NCI-H69 (cell line): ENCODE results near the gene PRDM16.

Experiments used
- DNase-seq: peaks from one replicate; lab custom pipeline; 2025; lab: John Stamatoyannopoulos, UW

The PRDM16 gene

DNA sequence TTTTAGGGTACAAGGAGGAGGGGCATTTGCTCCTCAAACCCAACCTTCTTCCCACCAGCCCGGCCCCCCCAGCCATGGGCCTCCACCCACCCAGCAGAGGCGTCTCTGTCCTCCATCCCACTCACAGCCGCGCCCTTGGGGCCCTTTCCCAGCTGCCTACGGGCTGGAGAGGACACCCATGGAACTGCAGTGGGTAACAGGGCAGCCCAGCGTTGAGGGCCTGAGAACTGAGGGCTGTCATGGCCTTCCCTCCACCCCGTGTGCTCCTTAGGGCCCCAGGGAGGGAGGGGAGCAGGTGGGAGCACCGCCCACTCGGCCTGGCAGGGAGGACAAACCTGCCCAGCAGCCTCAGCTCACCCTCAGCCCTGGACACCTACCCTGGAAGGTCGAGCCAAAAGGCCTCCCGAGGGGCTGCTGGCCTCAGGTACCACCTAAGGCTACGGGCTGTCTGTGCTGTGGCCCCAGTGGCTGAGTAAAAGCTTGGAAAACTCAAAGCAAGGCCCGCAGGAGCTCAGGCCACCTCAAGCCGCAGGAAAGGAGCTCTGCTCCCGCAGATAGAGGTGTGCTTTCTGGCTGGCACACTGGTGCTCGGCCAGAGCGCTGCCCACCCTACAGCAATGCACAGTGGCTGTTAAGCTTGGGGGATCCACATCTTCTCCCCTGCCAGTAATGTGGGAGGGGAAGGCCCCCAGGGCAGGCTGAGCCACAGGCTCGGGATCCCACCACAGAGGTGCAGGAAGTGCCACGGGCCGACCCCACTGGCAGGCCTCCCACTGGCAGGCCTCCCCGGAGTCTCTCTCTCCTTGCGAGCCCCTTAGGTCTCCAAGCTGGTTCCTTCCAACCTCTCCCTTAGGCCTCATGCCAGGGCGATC, 383.2 kb downstream of the PRDM16 start:
- no peak for DNase-seq

DNA sequence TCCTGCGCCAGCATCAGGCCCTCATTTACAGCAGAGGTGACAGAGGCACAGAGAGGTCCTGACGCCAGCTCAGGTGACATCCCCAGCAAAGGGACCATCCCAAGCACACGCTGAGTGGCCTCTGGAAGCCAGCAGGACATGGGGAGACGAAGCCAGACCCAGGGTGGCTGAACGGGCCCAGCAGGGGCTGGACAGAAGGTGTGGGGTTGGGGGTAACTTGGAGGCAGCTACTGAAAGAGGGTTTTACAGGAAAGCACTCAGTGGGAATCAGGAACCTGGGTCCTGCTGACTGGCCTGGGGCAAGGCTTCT, 383.8 kb downstream of the PRDM16 start:
- DNase-seq, result no peak

DNA sequence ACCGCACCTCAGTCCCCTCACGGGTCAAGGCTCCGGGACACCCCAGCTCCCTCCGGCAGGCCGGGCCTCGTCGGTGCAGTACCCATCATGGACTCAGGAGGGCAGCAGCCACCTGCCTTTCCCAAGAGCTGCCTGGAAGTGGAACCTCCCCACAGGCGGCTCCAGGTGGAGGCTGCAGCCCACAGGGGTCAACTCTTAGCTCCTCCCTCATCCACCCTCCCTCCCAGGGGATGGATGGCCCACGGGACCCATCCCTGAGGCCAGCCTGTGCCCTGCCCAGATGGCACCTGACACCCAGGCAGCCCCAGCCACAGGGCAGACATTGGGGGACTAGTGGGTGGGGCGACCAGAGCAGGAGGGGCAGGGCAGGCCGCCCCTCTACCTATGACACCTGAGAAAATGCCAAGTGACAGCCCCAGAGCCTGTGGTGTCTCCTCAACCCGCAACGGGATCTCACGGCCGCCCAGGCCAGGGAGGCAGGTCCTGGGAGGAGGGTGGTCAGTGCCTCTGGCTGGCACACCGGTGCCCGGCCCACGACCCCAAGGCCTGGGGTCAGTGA, 384.3 kb downstream of the PRDM16 start:
- peak; percentile 73 for DNase-seq

DNA sequence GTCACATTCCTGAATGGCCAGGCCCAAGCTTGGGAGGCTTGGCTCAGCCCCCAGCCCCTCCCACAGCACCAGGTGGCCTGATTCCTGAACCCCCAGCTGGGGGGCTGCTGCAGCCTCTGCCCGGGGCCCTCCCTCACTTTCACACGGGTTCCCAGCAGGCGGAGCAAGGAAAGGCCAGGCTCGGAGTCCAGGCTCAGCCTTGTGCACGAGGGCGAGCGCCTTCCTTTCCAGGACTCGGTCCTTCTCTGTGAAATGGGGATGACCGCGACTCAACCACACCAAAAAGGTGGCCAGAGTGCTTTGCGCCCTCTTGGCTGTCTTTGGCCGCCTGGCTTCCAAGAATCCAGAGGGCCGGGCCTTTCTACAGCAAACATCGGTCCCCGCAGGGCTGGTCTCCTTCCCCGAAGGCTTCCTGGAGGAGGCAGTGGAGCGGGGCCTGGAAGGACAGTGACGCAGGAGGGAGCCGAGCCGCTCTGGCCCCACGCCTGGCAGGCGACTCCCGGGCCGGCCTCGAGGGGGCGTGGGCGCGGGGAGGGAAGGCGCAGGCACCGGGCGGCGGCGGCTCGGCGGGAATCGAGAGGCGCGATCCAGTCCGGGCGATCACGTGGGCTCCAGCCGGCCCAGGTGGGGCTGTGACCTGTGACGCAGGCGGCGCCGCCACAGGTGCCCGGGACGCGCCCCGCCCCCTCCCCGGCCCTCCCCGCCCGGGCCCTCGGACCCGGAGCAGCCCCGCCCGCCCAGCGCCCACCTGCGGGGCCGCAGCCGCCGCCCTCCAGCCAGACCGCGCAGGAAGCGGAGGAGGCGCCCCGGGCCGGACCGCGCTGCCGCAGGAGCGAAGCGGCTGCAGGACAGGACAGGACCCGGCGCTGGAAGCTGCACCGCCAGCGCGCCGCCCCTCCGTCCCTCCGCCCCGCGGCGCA, 385.1 kb downstream of the PRDM16 start, which contains the start of gene ARHGEF16:
TSS of gene ARHGEF16 (plus strand) at position 775 of the 920 bp plus-strand sequence. CDS start 8,420 bp downstream, outside the sequence.
- peak; percentile 90 for DNase-seq

DNA sequence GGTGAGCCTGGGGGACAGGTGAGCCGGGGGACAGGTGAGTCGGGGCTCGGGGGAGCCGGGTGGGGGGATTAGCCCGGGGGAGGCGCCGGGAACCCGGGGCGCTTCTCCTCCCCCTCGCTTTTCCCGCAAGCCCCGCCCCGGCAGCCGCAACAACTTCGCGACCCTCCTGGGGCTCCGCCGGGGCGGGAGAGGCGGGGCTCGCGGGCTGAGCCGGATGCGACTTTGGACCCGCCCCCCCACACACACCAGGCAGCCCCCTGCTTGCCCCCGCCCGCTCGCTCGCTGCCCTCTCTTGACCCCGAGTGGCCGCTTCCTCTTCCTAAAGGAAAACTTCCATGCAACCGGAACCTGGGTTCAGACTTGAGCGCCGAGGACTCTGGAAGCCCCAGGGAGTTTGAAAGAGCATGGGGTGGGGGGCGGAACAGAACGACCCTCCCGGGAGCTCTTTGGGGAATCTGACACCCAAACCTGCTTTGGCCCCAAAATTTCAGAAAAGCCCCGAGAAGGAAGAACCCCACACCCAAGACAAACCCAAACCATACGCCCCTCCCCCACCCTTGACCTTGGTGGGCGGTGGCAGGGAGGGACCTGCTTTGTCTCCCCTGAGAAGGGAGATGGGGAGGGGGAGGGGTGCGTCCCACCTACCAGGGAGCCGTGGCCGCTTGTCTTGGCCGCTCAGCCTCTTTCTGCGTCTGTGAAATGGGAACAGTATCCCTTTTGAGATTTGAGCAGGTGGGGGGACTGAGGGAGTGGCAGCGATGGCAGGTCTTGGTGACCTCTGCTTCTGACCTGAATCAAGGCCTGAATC, 386.0 kb downstream of the PRDM16 start:
- DNase-seq, result peak; percentile 69

DNA sequence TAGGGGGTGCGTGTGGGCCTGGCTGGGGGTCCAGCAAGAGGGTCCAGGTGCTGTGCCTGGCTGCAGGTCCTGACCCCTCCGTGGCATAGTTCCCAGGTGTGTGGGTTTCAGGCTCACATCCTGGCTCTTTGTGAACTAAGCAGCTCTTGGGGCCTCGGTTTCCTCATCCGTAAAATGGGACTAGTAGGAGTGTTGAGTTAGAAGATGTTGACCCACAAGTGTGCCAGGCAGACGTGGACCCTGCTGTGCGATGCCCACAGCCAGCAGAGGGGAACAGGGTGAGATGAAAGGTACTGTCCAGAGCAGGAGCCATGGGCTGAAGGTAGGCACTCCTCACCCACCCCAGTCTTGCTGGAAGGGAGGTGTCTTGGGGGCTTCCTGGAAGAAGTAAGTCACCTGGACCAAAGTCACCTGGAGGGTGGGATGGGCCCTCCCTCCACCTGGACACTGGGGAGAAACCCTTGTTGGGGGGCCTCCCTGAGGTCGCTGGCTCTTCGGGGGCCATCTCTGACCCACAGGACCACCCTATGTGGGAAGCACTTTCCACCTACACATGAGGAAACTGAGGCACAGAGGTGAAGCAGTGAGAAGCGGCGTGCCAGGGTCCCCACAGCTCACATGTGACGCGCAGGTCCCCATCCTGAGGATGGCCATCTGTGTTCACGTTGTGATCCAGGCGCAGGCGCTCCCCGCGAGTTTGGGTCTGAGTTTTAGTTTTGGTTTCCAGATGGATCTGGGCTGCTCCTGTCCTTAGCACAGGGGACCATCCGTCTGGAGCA, 386.9 kb downstream of the PRDM16 start:
- DNase-seq, result no peak

DNA sequence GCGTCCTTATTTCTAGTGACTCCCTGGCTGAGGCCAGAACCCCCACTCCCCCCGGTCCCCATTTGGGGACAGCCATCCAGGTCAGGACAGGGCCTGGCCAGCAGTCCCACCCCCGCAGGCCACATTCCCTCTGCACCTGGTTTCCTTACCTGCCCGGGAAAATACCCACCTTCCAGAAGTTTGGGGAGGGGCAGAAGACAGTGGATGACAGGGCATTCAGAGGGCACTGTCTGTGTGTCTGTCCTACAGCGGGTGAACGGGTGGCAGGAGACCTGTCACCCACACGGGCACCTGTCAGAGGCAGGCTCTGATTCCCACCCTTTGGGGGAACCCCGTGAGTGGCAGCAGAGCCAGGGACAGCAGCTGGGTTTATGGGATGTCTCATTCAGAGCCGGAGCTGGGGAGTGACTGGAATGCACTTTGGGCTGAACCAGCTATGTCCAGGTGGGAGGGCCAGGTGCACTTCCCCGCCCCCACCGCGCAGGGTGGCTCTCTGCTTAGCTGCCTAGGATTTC, 387.5 kb downstream of the PRDM16 start:
- DNase-seq, result no peak

DNA sequence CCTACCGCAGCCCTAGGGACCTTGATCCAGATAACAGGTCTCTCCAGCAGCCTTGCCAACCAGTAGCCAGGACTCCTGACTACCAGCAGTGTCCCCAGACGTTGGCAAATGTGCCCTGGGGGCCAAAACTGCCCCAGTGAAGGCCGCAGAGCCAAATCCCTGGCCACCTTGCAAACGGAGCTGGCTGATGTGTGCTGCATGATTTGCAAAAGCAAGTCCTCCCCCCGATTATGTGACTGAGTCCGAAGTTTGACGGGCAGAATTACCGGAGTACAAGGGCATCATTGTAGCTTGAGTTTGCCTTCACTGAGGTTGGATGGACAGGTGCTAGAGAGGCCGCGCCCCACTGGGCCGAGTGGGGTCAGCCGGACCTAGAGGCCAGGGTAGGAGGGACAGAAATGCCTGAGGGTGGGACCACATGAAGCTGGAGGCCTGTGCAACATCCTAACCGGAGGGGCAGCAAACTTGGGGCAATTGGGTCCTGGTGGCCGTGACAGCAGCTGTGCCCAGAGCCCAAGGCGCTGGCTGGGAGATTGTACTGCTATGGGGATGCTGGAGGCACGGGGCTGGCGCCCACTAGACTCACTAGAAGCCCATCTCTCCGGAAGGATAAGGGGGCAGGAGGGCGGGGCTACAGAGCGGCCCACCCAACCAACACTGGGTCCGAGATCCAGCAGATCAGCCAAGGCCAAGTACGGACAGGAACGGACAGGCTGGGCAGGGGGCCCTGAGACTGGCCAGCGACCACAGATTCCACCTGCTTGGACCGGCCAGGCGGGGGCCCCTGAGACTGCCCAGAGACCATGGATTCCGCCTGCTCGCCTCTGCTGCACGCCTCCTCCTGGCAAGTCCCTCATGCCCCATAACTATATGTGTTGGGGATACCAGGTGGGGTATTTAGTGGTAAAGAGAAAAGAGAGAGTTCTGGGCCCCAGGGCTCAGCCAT, 388.2 kb downstream of the PRDM16 start:
- no peak for DNase-seq

DNA sequence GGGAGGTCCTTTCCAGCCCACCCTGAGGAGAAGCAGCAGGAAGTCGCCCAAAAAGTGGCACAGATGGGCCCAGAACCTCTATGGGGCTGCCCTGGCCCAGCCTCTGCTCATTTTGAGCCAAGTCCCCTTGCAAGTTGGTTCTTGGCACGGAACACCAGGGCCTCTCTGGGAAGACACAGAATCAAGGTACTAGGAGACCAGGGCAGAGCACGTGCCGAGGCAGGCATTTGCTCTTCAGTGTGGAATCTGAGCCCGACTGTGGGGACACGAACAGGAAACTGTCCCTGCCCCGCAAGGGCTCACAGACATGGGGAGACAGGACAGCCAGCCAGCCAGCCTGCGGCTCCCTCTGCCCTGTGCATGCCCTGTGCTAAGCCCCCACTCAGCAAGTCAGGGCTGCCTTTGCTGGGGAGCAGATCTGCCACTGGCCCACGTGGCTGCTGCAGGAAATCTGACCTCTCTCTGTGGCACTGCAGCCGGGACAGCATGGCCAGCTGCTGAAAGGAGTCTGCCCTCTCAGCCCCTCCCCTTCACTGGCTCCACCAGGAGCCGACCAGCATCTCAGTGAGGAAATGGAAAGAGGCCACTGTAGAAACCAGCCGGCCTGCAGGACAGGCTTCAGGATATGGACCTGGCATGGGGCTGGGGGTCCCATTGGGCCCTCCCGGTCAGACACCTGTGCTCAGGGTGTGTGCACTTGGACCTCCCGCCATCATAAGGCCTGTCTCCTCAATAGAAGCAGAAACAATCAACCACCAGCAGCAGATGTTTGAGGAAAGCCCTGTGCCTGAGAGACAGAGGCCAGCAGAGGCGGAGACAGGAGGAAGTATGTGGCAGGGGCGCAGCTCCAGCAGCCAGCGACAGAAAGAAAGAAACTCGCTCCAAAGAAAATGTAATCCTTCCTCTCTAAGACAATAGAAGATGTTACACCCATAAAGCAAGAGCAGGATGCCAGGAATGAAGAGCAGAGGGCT, 389.2 kb downstream of the PRDM16 start:
- no peak for DNase-seq

DNA sequence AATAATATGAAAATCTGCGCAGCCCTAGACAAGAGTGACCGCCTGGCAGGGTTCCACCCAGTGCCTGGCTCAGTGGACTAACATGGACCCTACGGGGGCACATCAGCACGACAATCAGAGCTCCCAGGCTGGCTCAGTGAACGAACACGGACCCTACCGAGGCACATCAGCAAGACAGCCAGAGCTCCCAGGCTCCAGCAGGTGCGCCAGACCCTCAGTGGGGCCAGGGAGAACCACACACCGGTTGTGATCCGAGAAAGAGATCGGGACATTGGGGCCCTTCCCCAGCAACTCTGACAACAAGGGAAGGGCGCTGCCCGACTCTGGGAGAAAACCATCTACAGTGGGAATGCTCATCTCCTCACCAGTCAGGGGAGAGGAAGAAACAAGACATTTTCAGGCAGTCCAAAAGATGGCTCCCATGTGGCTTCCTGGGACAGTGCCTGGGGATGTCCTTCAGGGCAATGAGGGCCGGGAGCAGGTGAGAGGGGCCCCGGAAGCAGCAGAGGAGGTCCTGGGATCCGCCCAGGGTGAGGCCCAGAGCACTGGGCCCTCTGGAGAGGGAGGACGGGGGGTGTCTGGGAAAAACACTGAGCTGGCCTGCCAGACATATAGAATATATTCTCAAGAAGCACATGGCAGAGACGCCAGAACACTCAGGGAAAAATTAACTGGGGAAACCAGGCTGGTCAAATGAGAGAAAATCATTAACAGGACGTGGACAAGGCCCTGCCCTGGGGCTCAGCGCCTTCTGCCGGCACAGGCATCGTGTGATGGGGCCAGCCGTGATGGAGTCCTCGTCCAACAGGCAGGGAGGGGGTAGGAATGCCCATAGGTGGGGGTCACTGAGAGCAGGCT, 390.3 kb downstream of the PRDM16 start:
- DNase-seq, result no peak

DNA sequence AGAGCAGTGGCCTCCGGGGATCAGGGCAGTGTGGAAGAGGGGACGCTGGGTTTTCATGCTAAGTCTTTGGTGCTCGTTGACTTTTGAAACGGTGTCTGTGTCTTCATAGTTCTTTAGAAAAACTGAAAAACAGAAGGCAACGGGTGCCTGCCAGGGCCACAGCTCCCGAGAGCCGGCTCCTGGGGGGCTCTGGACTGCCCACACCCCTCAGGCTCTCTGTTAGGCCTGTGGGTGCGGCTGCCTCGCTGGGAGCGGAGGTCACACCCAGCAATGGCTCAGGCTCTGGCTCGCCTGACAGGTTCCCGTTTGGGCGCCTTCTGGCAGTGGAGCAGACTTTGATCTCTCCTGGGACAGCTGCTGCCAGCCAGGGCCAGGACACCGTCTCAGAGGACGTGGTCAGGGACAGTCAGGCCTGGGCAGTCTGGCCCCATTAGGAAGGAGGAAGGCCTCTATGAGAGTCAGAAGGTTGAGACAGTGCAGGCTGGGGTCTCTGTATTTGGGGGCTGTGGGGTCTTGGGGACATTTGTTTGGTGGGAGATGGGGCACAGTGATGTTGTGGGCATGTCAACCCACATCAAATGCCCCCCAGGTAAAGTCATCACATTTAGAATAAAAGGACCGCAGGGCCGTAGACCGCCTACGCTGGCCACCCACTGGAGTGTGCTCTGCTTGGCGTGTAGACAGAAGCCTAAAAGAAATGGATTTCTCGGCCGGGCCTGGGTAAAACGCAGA, 391.1 kb downstream of the PRDM16 start:
- no peak for DNase-seq

DNA sequence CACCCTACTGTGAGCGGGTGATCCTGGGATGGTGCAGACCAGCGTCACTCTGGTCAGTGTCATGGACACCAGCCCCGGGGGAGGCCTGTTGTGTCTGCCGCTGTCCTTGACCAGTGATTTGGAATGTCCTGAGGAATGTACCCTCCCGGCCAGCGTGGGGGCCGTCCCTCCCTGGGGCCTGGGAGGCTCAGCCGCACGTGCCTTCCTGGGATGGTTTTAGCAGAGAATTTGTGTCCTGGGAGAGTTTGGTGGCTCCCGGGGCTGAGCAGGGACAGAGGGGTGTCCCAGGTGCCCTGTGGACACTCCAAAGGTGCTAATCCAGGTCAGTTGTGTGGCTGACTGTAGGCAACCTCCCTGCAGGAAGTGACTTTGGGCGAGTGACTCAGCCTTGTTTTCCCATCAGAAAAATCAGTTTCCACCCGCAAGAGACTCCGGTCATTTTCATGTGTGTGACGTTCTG, 391.7 kb downstream of the PRDM16 start:
- DNase-seq, result no peak

DNA sequence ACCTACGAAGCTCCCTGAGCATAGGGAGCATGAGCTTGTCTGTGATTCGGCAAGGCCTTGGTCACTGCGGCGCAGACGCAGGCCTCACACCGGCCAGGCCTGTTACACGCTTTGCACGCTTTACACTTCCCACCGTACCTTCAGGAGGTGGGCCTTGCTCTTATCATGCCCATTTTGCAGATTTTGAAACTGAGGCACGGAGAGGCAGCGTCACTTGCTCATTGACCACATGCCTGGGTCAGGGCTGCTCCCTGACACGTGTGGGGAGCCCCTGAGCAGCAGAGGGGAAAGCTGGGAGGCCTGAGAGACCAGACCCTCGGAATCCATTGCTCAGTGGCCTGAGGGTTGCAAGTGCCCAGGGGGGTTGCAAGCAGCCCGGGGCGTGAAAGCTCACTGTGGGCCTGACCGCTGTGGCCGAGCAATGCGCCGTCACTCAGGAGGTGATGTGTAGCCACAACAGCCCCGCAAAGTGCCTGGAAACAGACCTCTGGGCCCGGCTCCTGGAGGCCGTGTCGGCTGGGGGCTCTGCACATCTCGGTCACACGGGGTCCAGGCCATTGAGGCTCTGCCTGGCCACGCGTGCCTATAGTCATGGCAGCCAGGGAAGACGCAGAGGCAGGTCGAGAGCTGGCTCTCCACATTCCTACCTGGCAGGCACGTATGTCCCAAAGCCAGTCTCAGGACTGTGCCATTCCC, 392.4 kb downstream of the PRDM16 start:
- DNase-seq, result no peak

DNA sequence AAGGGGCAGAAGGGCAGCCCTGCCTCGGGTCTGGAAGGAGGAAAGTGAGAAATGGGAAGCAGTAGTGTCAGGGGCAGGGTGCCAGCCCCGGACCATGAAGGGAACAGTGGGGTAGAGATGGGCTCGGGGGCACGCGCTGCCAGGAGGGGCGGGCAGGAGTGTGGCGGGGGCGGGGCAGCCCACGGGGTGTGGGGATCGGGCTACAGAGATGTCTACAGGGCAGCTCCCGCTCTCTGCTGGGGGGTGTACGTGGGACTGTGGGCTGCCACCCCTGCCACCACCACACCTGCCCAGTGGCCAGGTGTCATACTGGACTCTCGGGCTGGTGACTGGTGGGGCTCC, 392.9 kb downstream of the PRDM16 start:
- DNase-seq, result no peak

DNA sequence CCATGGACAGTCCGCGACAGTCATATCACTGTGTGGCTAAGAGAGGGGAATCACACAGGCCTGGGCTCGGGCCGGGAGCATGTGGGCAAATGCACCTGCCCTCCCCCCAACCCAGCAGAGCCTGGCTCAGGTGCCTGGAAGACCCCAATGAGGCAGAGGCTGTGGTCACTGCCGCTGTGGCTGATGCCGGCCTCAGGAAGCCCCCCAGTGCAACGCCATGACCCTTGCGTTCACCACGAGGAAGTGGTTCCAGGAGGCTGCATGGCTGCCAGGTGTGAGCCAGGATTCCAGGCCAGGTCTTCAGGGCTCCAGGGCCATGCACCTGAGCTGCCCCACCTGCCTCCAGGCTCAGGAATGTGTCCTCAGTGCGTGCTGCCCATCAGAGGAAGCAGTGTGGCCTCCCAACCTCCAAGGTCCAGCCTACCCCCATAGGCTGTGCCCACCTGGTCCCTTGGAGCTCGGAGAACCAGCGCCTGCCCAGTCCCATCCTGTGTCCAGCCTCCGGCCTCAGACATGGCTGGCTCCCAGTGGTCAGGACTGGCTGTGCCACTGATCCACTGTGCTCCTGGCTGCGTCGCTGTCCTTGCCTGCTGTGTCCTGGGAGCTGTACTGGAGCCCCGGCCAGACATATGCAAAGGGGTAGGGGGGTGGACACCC, 393.5 kb downstream of the PRDM16 start:
- no peak for DNase-seq

DNA sequence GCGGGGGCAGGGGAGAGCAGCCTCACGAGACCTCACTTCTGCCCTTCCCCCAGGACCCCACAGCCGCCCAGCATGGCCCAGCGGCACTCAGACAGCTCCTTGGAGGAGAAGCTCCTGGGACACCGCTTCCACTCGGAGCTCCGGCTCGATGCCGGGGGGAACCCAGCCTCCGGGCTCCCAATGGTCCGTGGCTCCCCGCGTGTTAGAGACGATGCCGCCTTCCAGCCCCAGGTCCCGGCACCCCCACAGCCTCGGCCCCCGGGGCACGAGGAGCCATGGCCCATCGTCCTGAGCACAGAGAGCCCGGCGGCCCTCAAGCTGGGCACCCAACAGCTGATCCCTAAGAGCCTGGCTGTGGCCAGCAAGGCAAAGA, 394.0 kb downstream of the PRDM16 start:
- DNase-seq, result no peak
